ENCODE measurements around the gene CLCNKB.
A peak's percentile ranks its signal among the peaks of the same experiment; 100 is the strongest.

Gene CLCNKB

GRCh38 chr1:16074217-16074616 is 30.6 kb downstream of the CLCNKB start:
- H3K4me3 ChIP-seq (ENCODE audit: control insufficient read depth in 1 of 7, extremely low read depth in 1 of 7, insufficient read depth in 4 of 7, low read depth in 2 of 7, low read length in 6 of 7), result peak overlapping the region in 2 of 7 experiments; percentile 51 to 58
- peaks cover 0 to 21% (median 13%) of the 10 kb centered on the region in 5 experiments for H3K27me3 ChIP-seq (replicated peaks in 2 of 5; ENCODE audit: control insufficient read depth in 4 of 5, insufficient read depth in 5 of 5, low read length in 4 of 5)
- ChIA-PET CTCF (interaction anchor here (1.0 to 15.9 kb wide), 5 partner anchors 10 to 170 kb away, joined by 3 to 356 read pairs (median 4); no protein-coding TSS in a partner anchor), POLR2A (no interaction called here)
- H3K27ac ChIP-seq (ENCODE audit: insufficient read depth in 1 of 2, low read depth in 1 of 2, low read length in 2 of 2, poor library complexity in 1 of 2, severe bottlenecking in 2 of 2), result no peak overlapping the region
- no peaks in the 10 kb centered on the region for H3K36me3 ChIP-seq (ENCODE audit: control insufficient read depth in 4 of 4, insufficient read depth in 4 of 4, low read length in 3 of 4)
- H3K4me1 ChIP-seq (ENCODE audit: control extremely low read depth in 1 of 4, control insufficient read depth in 4 of 4, insufficient read depth in 4 of 4, low read length in 3 of 4), result peaks cover 0 to 21% (median 12%) of the 10 kb centered on the region in 4 experiments
- H3K9me3 ChIP-seq (ENCODE audit: control extremely low read depth in 1 of 5, control insufficient read depth in 4 of 5, insufficient read depth in 2 of 5, low read depth in 1 of 5, low read length in 4 of 5), result no peaks in the 10 kb centered on the region
- 93% methylated on average over 5 of the region's 5 CpGs for WGBS (ENCODE audit: insufficient coverage)
- no peak for DNase-seq

- Histone ChIP-seq H3K9me3 (ENCODE audit: control extremely low read depth in 1 of 5, control insufficient read depth in 4 of 5, insufficient read depth in 2 of 5, low read depth in 1 of 5, low read length in 4 of 5) (no peaks in the 10 kb centered on the region), H3K36me3 (ENCODE audit: control insufficient read depth in 4 of 4, insufficient read depth in 4 of 4, low read length in 3 of 4) (no peaks in the 10 kb centered on the region), H3K4me3 (ENCODE audit: control insufficient read depth in 1 of 7, extremely low read depth in 1 of 7, insufficient read depth in 4 of 7, low read depth in 2 of 7, low read length in 6 of 7) (no peak overlapping the region), H3K27me3 (replicated peaks in 2 of 5; ENCODE audit: control insufficient read depth in 4 of 5, insufficient read depth in 5 of 5, low read length in 4 of 5) (peaks cover 0 to 21% (median 13%) of the 10 kb centered on the region in 5 experiments), H3K27ac (ENCODE audit: insufficient read depth in 1 of 2, low read depth in 1 of 2, low read length in 2 of 2, poor library complexity in 1 of 2, severe bottlenecking in 2 of 2) (no peak overlapping the region), H3K4me1 (ENCODE audit: control extremely low read depth in 1 of 4, control insufficient read depth in 4 of 4, insufficient read depth in 4 of 4, low read length in 3 of 4) (peaks cover 0 to 19% (median 10%) of the 10 kb centered on the region in 4 experiments)
- ChIA-PET CTCF (interaction anchor here (0.6 to 15.9 kb wide), 6 partner anchors 11 to 168 kb away, joined by 3 to 356 read pairs (median 3); no protein-coding TSS in a partner anchor), POLR2A (no interaction called here)
- 92% methylated on average over 7 of the region's 11 CpGs for WGBS (ENCODE audit: insufficient coverage)
- DNase-seq, result no peak
Measured at GRCh38 chr1:16075337-16076030, 31.9 kb downstream of the CLCNKB start.

DNA sequence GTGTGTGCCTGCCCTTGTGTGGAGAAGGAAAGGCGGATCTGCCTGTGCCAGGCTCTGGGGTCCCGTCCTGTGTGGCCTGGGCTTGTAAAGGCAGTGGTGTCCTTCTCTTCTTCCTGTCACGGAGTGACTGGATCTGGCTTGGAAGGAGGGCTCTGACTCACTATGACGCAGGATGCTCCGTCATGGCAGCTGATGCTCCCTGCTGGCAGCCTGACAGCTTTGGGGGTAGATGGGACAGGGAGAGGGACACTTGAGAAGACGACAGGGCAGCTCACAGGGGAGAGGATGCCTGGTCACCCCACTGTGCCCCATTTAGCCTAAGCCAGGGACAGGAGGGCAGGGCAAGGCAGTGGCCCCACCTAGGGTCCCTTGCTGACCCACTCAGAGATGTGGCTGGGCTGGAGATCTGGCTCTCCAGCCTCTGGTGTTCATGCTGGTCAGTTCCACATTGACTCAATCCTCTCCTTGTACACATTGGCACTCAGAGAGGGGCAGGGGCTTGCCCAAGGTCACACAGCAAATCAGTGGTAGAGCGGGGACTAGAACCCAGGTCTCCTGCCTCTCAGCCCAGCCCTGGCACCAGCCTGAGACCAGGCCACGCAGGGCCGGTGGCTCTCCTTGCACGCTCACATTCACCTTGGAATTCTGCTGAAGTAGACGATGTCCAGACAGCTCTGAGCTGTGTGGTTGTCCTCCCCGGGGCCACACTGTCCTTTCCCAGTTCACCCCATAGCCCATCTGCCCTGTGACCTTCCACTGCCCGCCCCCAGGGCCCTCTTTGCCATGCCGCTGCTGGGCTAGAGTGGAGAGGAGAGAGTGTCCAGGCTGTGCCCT is 32.7 kb downstream of the CLCNKB start:
- no peak overlapping the region for H3K4me3 ChIP-seq (ENCODE audit: control insufficient read depth in 1 of 7, extremely low read depth in 1 of 7, insufficient read depth in 4 of 7, low read depth in 2 of 7, low read length in 6 of 7)
- H3K9me3 ChIP-seq (ENCODE audit: control extremely low read depth in 1 of 5, control insufficient read depth in 4 of 5, insufficient read depth in 2 of 5, low read depth in 1 of 5, low read length in 4 of 5), result no peaks in the 10 kb centered on the region
- no peak for DNase-seq
- peaks cover 0 to 21% (median 11%) of the 10 kb centered on the region in 5 experiments for H3K27me3 ChIP-seq (replicated peaks in 2 of 5; ENCODE audit: control insufficient read depth in 4 of 5, insufficient read depth in 5 of 5, low read length in 4 of 5)
- CTCF ChIA-PET, result interaction anchor here (0.6 to 15.9 kb wide), 3 partner anchors 69 to 111 kb away, joined by 3 to 356 read pairs (median 3); no protein-coding TSS in a partner anchor
- POLR2A ChIA-PET, result no interaction called here
- H3K36me3 ChIP-seq (ENCODE audit: control insufficient read depth in 4 of 4, insufficient read depth in 4 of 4, low read length in 3 of 4), result no peaks in the 10 kb centered on the region
- H3K27ac ChIP-seq (ENCODE audit: insufficient read depth in 1 of 2, low read depth in 1 of 2, low read length in 2 of 2, poor library complexity in 1 of 2, severe bottlenecking in 2 of 2), result no peak overlapping the region
- peaks cover 0 to 19% (median 10%) of the 10 kb centered on the region in 4 experiments for H3K4me1 ChIP-seq (ENCODE audit: control extremely low read depth in 1 of 4, control insufficient read depth in 4 of 4, insufficient read depth in 4 of 4, low read length in 3 of 4)
- 93% methylated on average over 8 of the region's 14 CpGs for WGBS (ENCODE audit: insufficient coverage)

- H3K4me3 ChIP-seq (ENCODE audit: control insufficient read depth in 1 of 7, extremely low read depth in 1 of 7, insufficient read depth in 4 of 7, low read depth in 2 of 7, low read length in 6 of 7), result no peak overlapping the region
- DNase-seq, result no peak
- WGBS (ENCODE audit: insufficient coverage), result 97% methylated on average over 9 of the region's 11 CpGs
- peaks cover 0 to 19% (median 10%) of the 10 kb centered on the region in 4 experiments for H3K4me1 ChIP-seq (ENCODE audit: control extremely low read depth in 1 of 4, control insufficient read depth in 4 of 4, insufficient read depth in 4 of 4, low read length in 3 of 4)
- ChIA-PET CTCF (interaction anchor here (1.4 to 15.9 kb wide), 3 partner anchors 76 to 123 kb away, joined by 3 to 356 read pairs (median 104); partner anchors contain the start of gene EPHA2), POLR2A (no interaction called here)
- H3K9me3 ChIP-seq (ENCODE audit: control extremely low read depth in 1 of 5, control insufficient read depth in 4 of 5, insufficient read depth in 2 of 5, low read depth in 1 of 5, low read length in 4 of 5), result no peaks in the 10 kb centered on the region
- H3K27me3 ChIP-seq (replicated peaks in 2 of 5; ENCODE audit: control insufficient read depth in 4 of 5, insufficient read depth in 5 of 5, low read length in 4 of 5), result peaks cover 0 to 21% (median 11%) of the 10 kb centered on the region in 5 experiments
- no peak overlapping the region for H3K27ac ChIP-seq (ENCODE audit: insufficient read depth in 1 of 2, low read depth in 1 of 2, low read length in 2 of 2, poor library complexity in 1 of 2, severe bottlenecking in 2 of 2)
- H3K36me3 ChIP-seq (ENCODE audit: control insufficient read depth in 4 of 4, insufficient read depth in 4 of 4, low read length in 3 of 4), result no peaks in the 10 kb centered on the region
Measured at GRCh38 chr1:16076865-16077238, 33.3 kb downstream of the CLCNKB start.

- H3K4me1 ChIP-seq (ENCODE audit: control extremely low read depth in 1 of 4, control insufficient read depth in 4 of 4, insufficient read depth in 4 of 4, low read length in 3 of 4), result peaks cover 0 to 19% (median 10%) of the 10 kb centered on the region in 4 experiments
- POLR2A ChIA-PET, result no interaction called here
- no peaks in the 10 kb centered on the region for H3K9me3 ChIP-seq (ENCODE audit: control extremely low read depth in 1 of 5, control insufficient read depth in 4 of 5, insufficient read depth in 2 of 5, low read depth in 1 of 5, low read length in 4 of 5)
- WGBS (ENCODE audit: insufficient coverage), result 94% methylated on average over 7 of the region's 12 CpGs
- no peaks in the 10 kb centered on the region for H3K36me3 ChIP-seq (ENCODE audit: control insufficient read depth in 4 of 4, insufficient read depth in 4 of 4, low read length in 3 of 4)
- no peak overlapping the region for H3K27ac ChIP-seq (ENCODE audit: insufficient read depth in 1 of 2, low read depth in 1 of 2, low read length in 2 of 2, poor library complexity in 1 of 2, severe bottlenecking in 2 of 2)
- CTCF ChIA-PET, result interaction anchor here (0.9 to 15.9 kb wide), 12 partner anchors 11 to 171 kb away, joined by 3 to 356 read pairs (median 6); partner anchors contain the start of gene EPHA2
- H3K4me3 ChIP-seq (ENCODE audit: control insufficient read depth in 1 of 7, extremely low read depth in 1 of 7, insufficient read depth in 4 of 7, low read depth in 2 of 7, low read length in 6 of 7), result no peak overlapping the region
- DNase-seq, result no peak
- H3K27me3 ChIP-seq (replicated peaks in 2 of 5; ENCODE audit: control insufficient read depth in 4 of 5, insufficient read depth in 5 of 5, low read length in 4 of 5), result peaks cover 0 to 16% (median 6%) of the 10 kb centered on the region in 5 experiments
Measured at GRCh38 chr1:16077406-16078245, 34.0 kb downstream of the CLCNKB start.

GRCh38 chr1:16078925-16079656 is 35.5 kb downstream of the CLCNKB start:
- H3K9me3 ChIP-seq (ENCODE audit: control extremely low read depth in 1 of 5, control insufficient read depth in 4 of 5, insufficient read depth in 2 of 5, low read depth in 1 of 5, low read length in 4 of 5), result no peaks in the 10 kb centered on the region
- H3K4me1 ChIP-seq (ENCODE audit: control extremely low read depth in 1 of 4, control insufficient read depth in 4 of 4, insufficient read depth in 4 of 4, low read length in 3 of 4), result peaks cover 0 to 5% (median 1%) of the 10 kb centered on the region in 4 experiments
- H3K36me3 ChIP-seq (ENCODE audit: control insufficient read depth in 4 of 4, insufficient read depth in 4 of 4, low read length in 3 of 4), result no peaks in the 10 kb centered on the region
- H3K27me3 ChIP-seq (replicated peaks in 2 of 5; ENCODE audit: control insufficient read depth in 4 of 5, insufficient read depth in 5 of 5, low read length in 4 of 5), result peaks cover 0 to 4% (median 3%) of the 10 kb centered on the region in 5 experiments
- CTCF ChIA-PET, result interaction anchor here (0.6 to 15.9 kb wide), 26 partner anchors 8 to 533 kb away, joined by 3 to 356 read pairs (median 4); partner anchors contain the start of gene EPHA2
- POLR2A ChIA-PET, result interaction anchor here (1.1 kb wide), 1 partner anchor 108 kb away, joined by 6 read pairs; no protein-coding TSS in a partner anchor
- peak; percentile 66 to 81 (median 77) for DNase-seq
- H3K4me3 ChIP-seq (ENCODE audit: control insufficient read depth in 1 of 7, extremely low read depth in 1 of 7, insufficient read depth in 4 of 7, low read depth in 2 of 7, low read length in 6 of 7), result peak overlapping the region in 1 of 7 experiments; percentile 45
- H3K27ac ChIP-seq (ENCODE audit: insufficient read depth in 1 of 2, low read depth in 1 of 2, low read length in 2 of 2, poor library complexity in 1 of 2, severe bottlenecking in 2 of 2), result no peak overlapping the region
- WGBS (ENCODE audit: insufficient coverage), result 53% methylated on average over 9 of the region's 10 CpGs
